Endothelial cell of umbilical vein (primary cell): Measurements from ENCODE around the gene RGS7.

Experiments
- POLR2A ChIP-seq: IDR thresholded peaks from 2 replicates; pipeline ENCODE4 v1.6.1; 2012; ENCODE audit warnings: low read depth, mild to moderate bottlenecking, control low read depth, low read length
- TF ChIP-seq, protein P1 (sequence below), 2 donors: IDR thresholded peaks; 1 replicate in 1 of 2; 2 replicates in 1 of 2; pipeline ENCODE4 v1.5.1; 2011; ENCODE audit warnings: low read length in 2 of 2, mild to moderate bottlenecking in 2 of 2, moderate library complexity in 2 of 2, control low read depth in 1 of 2, inconsistent platforms in 1 of 2, low read depth in 1 of 2; ENCODE audit not compliant: insufficient read depth in 1 of 2; ENCODE audit errors: extremely low read depth in 1 of 2

- TF ChIP-seq, protein P1, sequence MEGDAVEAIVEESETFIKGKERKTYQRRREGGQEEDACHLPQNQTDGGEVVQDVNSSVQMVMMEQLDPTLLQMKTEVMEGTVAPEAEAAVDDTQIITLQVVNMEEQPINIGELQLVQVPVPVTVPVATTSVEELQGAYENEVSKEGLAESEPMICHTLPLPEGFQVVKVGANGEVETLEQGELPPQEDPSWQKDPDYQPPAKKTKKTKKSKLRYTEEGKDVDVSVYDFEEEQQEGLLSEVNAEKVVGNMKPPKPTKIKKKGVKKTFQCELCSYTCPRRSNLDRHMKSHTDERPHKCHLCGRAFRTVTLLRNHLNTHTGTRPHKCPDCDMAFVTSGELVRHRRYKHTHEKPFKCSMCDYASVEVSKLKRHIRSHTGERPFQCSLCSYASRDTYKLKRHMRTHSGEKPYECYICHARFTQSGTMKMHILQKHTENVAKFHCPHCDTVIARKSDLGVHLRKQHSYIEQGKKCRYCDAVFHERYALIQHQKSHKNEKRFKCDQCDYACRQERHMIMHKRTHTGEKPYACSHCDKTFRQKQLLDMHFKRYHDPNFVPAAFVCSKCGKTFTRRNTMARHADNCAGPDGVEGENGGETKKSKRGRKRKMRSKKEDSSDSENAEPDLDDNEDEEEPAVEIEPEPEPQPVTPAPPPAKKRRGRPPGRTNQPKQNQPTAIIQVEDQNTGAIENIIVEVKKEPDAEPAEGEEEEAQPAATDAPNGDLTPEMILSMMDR (IDR thresholded peaks at IDR 0.05; ENCODE audit: extremely low read depth in 1 of 2, insufficient read depth in 1 of 2, low read depth in 1 of 2, low read length in 2 of 2) = no peak
- no peak for TF ChIP-seq POLR2A
These were observed 609.1 kb downstream of the RGS7 start for GRCh38 chr1:240747907-240748306.
